WI38 (cell line): ENCODE measurements around the gene LRP11.

ENCODE experiments used
- H3K4me3 ChIP-seq: 2 replicates; pipeline ENCODE4 v1.5.1; 2011; ENCODE audit warnings: low read depth, mild to moderate bottlenecking, control low read depth, low read length
- TF ChIP-seq, protein P1 (sequence below): IDR thresholded peaks from 2 replicates; pipeline ENCODE4 v1.5.1; 2012; ENCODE audit warnings: low read depth, mild to moderate bottlenecking, control low read depth, low read length

The LRP11 gene

DNA sequence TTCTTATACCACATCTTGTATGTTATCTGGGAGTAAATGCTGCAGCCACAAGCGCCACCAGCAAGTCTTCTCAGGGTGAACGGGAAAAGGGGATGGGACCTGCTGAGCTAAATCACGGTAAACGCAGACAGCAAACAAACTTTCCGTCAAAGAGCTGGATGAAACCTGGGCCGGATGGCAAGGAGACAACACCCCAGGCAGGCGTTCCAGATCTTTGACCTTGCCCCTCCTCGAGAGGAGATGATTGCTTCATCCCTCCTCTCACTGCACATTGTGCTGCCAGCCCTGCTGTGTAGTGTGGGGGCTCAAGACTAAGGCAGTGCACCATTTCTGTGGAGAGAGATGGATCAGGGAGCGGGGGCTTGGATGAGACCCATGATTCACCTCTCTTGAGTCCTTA lies 23.9 kb upstream of the LRP11 start:
- H3K4me3 ChIP-seq: no peak overlapping the region
- TF ChIP-seq, protein P1, sequence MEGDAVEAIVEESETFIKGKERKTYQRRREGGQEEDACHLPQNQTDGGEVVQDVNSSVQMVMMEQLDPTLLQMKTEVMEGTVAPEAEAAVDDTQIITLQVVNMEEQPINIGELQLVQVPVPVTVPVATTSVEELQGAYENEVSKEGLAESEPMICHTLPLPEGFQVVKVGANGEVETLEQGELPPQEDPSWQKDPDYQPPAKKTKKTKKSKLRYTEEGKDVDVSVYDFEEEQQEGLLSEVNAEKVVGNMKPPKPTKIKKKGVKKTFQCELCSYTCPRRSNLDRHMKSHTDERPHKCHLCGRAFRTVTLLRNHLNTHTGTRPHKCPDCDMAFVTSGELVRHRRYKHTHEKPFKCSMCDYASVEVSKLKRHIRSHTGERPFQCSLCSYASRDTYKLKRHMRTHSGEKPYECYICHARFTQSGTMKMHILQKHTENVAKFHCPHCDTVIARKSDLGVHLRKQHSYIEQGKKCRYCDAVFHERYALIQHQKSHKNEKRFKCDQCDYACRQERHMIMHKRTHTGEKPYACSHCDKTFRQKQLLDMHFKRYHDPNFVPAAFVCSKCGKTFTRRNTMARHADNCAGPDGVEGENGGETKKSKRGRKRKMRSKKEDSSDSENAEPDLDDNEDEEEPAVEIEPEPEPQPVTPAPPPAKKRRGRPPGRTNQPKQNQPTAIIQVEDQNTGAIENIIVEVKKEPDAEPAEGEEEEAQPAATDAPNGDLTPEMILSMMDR: no peak

DNA sequence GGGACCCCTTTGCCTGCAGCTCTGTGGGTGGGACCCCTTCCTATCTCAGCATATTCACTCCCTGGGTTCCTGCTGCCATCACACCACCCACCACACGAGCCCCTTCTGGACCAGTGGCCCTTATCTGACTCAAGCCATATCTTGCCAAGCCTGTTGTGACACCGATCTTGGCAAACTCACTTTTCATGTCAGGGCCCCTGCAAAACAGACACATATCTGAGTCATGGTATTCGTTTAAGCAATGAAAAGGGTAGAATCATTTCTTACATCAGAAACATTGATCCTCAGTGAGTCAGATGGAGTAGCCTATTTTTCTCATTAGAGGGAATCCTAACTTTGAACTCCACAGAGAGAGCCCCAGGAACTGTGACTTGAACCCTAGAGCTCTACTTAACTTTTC lies 23.2 kb upstream of the LRP11 start:
- no peak overlapping the region for H3K4me3 ChIP-seq
- TF ChIP-seq, protein P1: no peak

DNA sequence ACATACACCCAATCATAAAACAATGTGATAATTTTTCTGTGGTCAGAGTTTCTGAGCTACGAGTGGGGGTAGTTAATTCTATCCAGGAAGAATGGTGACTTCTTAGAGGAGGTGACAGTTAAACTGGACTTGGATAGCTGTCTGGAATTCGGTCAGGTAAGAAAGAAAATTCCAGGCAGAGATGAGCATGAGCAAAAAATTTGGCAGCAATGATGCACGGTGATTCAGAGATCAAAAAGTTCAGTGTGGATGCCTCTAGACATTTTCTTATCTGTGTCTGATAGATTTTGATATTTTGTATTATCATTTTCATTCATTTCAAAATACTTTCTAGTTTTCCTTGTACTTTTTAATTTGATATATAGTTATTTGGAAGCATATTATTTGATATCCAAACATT lies 21.7 kb upstream of the LRP11 start:
- H3K4me3 ChIP-seq: no peak overlapping the region
- TF ChIP-seq, protein P1: no peak

DNA sequence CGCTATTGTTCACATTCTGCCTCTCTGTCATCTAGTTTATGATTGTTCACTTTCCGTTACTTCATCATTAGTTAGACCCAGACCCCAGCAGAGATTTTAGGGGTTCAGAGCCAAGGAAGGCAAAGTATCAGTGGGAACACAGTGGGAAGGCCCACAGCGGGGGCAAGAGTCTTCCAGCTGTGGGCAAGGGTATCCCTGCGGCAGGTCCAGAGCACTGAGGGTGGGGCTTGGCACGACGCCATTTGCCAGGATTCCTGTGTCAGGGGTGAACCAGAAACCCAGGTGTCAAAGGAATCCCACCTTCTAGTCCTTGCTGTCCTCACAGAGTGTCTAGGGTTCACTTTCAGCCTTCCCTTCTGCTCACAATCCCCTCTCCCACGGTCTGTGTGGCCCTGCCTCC lies 20.5 kb upstream of the LRP11 start:
- TF ChIP-seq, protein P1: no peak
- no peak overlapping the region for H3K4me3 ChIP-seq

DNA sequence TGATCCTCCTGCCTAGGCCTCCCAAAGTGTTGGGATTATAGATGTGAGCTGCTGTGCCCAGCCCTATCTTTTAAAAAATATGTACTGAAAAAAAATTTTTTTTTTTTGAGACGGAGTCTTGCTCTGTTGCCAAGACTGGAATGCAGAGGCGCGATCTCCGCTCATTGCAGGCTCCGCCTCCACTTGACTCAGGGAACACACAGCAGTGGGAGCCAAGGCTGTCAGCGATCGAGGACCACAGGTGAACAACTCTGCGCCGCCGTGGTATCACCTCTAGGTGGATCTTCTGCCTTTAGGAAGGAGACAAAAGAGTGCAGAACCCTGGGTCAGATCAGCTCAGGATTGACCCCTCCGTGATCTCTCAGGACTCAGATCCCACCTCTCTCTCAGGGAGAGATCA lies 20.1 kb upstream of the LRP11 start:
- no peak overlapping the region for H3K4me3 ChIP-seq
- TF ChIP-seq, protein P1: no peak

DNA sequence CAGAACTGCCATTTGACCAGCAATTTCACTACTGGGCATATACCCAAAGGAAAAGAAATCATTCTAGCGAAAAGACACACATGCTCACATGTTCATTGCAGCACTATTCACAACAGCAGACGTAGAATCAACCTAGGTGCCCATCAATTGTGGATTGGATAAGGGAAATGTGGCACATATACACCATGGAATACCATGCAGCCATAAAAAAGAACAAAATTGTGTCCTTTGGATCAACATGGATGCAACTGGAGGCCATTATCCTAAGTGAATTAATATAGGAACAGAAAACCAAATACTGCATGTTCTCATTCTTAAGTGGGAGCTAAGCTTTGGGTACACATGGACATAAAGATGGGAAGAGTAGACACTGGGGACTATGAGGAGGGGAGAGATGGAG lies 17.7 kb upstream of the LRP11 start:
- TF ChIP-seq, protein P1: no peak
- H3K4me3 ChIP-seq: no peak overlapping the region

DNA sequence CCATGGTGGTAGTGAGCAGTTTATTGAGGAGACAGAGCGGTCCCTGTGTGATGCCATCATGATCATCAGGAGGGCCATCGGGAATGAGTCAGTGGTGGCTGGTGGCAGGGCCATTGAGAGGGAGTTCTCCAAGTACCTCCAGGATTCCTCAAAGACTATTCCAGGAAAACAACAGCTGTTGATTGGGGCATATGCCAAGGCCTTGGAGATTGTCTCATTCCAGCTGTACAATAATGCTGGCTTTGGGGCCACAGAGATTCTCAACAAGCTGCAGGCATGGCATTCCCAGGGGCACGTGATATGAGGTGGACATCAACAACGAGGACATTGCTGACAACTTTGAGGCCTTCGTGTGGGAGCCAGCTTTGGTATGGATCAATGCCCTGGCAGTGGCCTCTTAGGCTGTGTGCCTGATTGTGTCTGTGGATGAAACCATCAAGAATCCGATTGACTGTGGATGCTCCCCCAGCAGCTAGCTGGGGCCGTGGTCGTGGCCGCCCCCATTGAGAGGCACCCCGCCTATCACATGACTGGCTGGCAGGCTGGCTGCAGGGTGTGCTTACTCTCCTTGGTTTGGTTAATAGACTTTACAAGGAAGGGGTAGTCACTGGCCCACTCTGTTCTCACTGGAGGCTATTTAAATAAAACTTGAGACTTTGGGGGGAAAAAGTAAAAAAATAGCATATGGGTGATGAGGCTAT lies 17.1 kb upstream of the LRP11 start:
- no peak overlapping the region for H3K4me3 ChIP-seq
- TF ChIP-seq, protein P1: no peak
